Fibroblast of the aortic adventitia (primary cell): ENCODE data around the gene COL13A1. TPM values are rescaled to one million over a fixed set of nuclear protein-coding genes. Genes with fewer than 3 reads are reported as not detected.
A peak's percentile ranks its signal among the peaks of the same experiment; 100 is the strongest.

Experiments used
- DNase-seq: peaks from one replicate; pipeline ENCODE4 v3.0.0-alpha.2; 2010; ENCODE audit warnings: low read depth
- H3K4me3 ChIP-seq: 2 replicates; pipeline ENCODE4 v1.5.1; 2011; ENCODE audit warnings: low read depth, mild to moderate bottlenecking, control low read depth, low read length, moderate library complexity
- total RNA-seq: library from RNA; depleted of rRNA; stranded (reverse); fragments of >200 nt; gene quantifications from 2 replicates; pipeline ENCODE4 v1.2.3, GENCODE V29; 2012; ENCODE audit warnings: low replicate concordance
- TF ChIP-seq, protein P1 (sequence below): IDR thresholded peaks from 2 replicates; pipeline ENCODE4 v1.5.1; 2011; ENCODE audit warnings: mild to moderate bottlenecking, low read length, control low read depth, inconsistent platforms; ENCODE audit not compliant: insufficient read depth

Gene COL13A1
- total RNA-seq, 1 donor, result 10.7 TPM

- H3K4me3 ChIP-seq, result no peak overlapping the region
- no peak for DNase-seq
- TF ChIP-seq, protein P1, sequence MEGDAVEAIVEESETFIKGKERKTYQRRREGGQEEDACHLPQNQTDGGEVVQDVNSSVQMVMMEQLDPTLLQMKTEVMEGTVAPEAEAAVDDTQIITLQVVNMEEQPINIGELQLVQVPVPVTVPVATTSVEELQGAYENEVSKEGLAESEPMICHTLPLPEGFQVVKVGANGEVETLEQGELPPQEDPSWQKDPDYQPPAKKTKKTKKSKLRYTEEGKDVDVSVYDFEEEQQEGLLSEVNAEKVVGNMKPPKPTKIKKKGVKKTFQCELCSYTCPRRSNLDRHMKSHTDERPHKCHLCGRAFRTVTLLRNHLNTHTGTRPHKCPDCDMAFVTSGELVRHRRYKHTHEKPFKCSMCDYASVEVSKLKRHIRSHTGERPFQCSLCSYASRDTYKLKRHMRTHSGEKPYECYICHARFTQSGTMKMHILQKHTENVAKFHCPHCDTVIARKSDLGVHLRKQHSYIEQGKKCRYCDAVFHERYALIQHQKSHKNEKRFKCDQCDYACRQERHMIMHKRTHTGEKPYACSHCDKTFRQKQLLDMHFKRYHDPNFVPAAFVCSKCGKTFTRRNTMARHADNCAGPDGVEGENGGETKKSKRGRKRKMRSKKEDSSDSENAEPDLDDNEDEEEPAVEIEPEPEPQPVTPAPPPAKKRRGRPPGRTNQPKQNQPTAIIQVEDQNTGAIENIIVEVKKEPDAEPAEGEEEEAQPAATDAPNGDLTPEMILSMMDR, result no peak
These were observed 71.5 kb downstream of the COL13A1 start for GRCh38 chr10:69873135-69873639.

GRCh38 chr10:69874449-69874848 lies 72.7 kb downstream of the COL13A1 start:
- H3K4me3 ChIP-seq, result no peak overlapping the region
- peak; percentile 80 for DNase-seq
- TF ChIP-seq, protein P1, result peak; percentile 41

GRCh38 chr10:69875856-69876255 lies 74.2 kb downstream of the COL13A1 start:
- TF ChIP-seq, protein P1, result no peak
- DNase-seq, result no peak
- H3K4me3 ChIP-seq, result no peak overlapping the region

DNA sequence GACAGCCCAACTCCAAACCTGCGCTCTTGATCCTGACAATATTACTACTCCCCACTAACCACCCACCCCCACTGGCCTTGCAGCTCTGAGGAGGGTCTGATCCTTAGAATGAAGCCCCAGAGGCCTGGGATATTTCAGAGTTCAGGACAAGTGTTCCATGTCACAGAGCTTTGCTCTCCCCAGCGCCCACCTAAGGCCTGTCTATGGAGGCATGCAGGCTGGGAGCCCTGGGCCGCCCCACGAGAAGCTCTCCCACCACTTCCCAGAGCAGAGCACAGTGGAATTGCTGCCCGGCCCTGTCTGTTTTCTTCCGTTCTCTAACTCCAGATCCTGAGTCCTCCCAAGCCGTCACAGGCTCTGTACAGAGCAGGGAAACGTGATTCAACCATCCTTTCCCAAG lies 74.6 kb downstream of the COL13A1 start:
- no peak overlapping the region for H3K4me3 ChIP-seq
- DNase-seq, result no peak
- TF ChIP-seq, protein P1, result no peak

DNA sequence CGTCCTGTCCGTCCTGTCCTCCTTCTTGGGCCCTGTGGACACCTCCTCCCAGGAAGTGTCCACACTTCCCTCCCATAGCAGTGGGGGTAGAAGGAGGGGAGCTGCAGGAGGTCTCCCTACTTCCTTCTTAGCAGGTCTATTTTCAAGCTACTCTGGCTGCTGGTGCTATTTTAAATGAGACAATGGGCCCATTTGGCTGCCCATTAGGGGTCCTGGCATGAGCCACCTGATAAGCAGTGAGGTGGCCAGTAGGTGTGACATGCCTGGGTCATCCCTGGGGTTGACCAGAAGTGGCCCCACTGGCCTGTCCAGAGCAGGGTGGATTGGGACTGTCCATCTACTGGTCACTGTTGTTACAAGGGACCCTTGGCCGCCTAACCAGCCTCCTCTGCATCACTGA lies 75.2 kb downstream of the COL13A1 start:
- TF ChIP-seq, protein P1, result no peak
- no peak for DNase-seq
- no peak overlapping the region for H3K4me3 ChIP-seq

GRCh38 chr10:69878038-69878437 lies 76.3 kb downstream of the COL13A1 start:
- TF ChIP-seq, protein P1, result no peak
- DNase-seq, result no peak
- H3K4me3 ChIP-seq, result no peak overlapping the region

GRCh38 chr10:69878951-69879350 lies 77.2 kb downstream of the COL13A1 start:
- no peak for DNase-seq
- H3K4me3 ChIP-seq, result no peak overlapping the region
- TF ChIP-seq, protein P1, result no peak
